Mesothelial cell of epicardium (in vitro differentiated cells): ENCODE data around the gene ILDR2. TPM values are rescaled to one million over a fixed set of nuclear protein-coding genes. Genes with fewer than 3 reads are reported as not detected.

Experiments
- DNase-seq, 2 experiments: peaks; one replicate each; pipeline ENCODE4 v3.0.0; 2021; ENCODE audit warnings: low spot score in 2 of 2; ENCODE audit not compliant: unreplicated experiment in 2 of 2
- H3K27ac Mint-ChIP-seq: 2 replicates; pipeline ENCODE4 v1.8.0; 2021; ENCODE audit warnings: mixed read lengths
- H3K27me3 Mint-ChIP-seq: 2 replicates; pipeline ENCODE4 v1.8.0; 2021; ENCODE audit warnings: low read depth, mixed read lengths
- H3K36me3 Mint-ChIP-seq: 2 replicates; pipeline ENCODE4 v1.8.0; 2021; ENCODE audit warnings: mixed read lengths
- H3K4me1 Mint-ChIP-seq: 2 replicates; pipeline ENCODE4 v1.8.0; 2021; ENCODE audit warnings: mixed read lengths
- H3K4me3 Mint-ChIP-seq: 2 replicates; pipeline ENCODE4 v1.8.0; 2021; ENCODE audit warnings: mild to moderate bottlenecking, moderate library complexity, mixed read lengths
- H3K9me3 Mint-ChIP-seq: 2 replicates; pipeline ENCODE4 v1.8.0; 2021; ENCODE audit warnings: mixed read lengths
- CTCF ChIP-seq: fragments of 200-600 bp; sonication (generic); IDR thresholded peaks from one replicate; pipeline ENCODE4 v1.5.0; 2021; ENCODE audit warnings: antibody characterized with exemption; ENCODE audit not compliant: unreplicated experiment
- total RNA-seq: library from RNA; stranded (reverse); gene quantifications from 3 replicates; pipeline ENCODE4 v1.2.1, GENCODE V29; 2021

ILDR2 gene
- total RNA-seq, 1 donor from 2014 or later, result 1.1 TPM

GRCh38 chr1:166960858-166961474, 14.4 kb downstream of the ILDR2 start:
- no peaks in the 10 kb centered on the region for H3K36me3 Mint-ChIP-seq
- TF ChIP-seq CTCF, result no peak
- H3K4me1 Mint-ChIP-seq, result no peaks in the 10 kb centered on the region
- H3K4me3 Mint-ChIP-seq, result no peak overlapping the region
- no peaks in the 10 kb centered on the region for H3K9me3 Mint-ChIP-seq
- no peak overlapping the region for H3K27ac Mint-ChIP-seq
- peaks cover 67% of the 10 kb centered on the region for H3K27me3 Mint-ChIP-seq
- DNase-seq, result no peak

DNA sequence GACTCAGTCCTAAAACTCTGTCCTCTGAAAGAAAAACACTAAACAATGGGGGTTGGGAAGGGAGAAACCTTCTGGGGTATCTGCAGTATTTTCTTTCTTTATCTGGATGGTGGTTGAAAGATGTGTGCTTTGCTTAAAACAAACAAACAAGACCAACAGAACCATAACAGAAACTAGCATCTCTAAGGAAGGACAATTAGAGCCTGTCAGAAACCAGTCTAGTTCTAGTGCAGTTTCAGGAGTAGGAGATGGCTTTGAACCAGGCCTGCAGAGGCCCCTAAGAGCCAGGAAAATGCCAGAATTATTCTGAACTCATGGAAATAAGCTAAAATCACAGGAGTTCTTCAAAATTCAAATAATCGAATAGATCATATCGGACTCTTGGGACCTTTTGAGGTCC, 18.5 kb downstream of the ILDR2 start:
- Mint-ChIP-seq H3K4me1 (peaks cover 5% of the 10 kb centered on the region), H3K27ac (no peak overlapping the region), H3K9me3 (peaks cover 7% of the 10 kb centered on the region), H3K4me3 (no peak overlapping the region), H3K27me3 (peaks cover 48% of the 10 kb centered on the region), H3K36me3 (no peaks in the 10 kb centered on the region)
- no peak for DNase-seq
- no peak for TF ChIP-seq CTCF

DNA sequence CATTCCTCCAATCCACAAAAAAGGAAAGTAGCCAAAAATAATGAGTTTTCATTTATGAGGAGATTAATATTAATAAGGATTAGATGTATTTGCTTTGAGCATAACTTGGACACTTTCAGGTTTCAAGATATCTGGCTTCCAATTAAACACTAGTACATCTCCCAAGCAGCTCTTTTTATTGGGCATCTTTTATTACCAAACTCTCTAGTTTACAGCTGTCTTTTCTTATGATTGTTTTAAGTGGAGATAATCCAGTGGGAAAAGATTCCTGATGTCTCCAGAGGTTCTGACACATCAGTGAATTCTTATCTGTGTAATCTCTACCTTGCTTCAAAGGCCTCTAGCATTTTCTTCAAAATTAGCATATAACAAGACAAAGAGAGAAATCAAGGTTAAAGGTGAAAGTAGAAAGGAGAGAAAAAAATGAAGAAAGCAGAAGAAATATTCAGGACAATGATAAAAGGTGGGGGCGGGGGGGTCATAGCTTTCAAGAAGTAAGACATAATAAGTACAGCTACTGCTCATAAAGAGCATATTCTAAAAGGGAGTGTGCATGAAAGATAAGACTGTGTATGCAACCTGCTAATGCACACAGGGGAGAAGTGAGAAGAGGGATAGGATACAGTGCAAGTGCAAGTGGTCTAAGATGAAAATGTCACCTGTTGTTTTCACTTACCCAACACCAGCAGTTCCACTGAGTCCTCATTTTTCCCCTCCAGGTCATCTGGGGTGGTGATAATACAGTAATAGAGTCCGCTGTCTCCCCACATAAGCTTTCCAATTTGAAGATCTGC, 19.1 kb downstream of the ILDR2 start:
- Mint-ChIP-seq H3K27me3 (peaks cover 46% of the 10 kb centered on the region), H3K36me3 (no peaks in the 10 kb centered on the region), H3K4me1 (peaks cover 5% of the 10 kb centered on the region), H3K27ac (no peak overlapping the region), H3K4me3 (no peak overlapping the region), H3K9me3 (peaks cover 7% of the 10 kb centered on the region)
- no peak for TF ChIP-seq CTCF
- DNase-seq, result no peak

- peaks cover 7% of the 10 kb centered on the region for H3K9me3 Mint-ChIP-seq
- no peak for DNase-seq
- H3K27me3 Mint-ChIP-seq, result peaks cover 31% of the 10 kb centered on the region
- no peak for TF ChIP-seq CTCF
- H3K4me1 Mint-ChIP-seq, result peaks cover 5% of the 10 kb centered on the region
- H3K36me3 Mint-ChIP-seq, result no peaks in the 10 kb centered on the region
- H3K27ac Mint-ChIP-seq, result no peak overlapping the region
- H3K4me3 Mint-ChIP-seq, result no peak overlapping the region
Observed at GRCh38 chr1:166953491-166953890, 21.8 kb downstream of the ILDR2 start.

- no peak for TF ChIP-seq CTCF
- H3K27me3 Mint-ChIP-seq, result peaks cover 30% of the 10 kb centered on the region
Observed at GRCh38 chr1:166952002-166952746, 23.2 kb downstream of the ILDR2 start.

More at GRCh38 chr1:166952002-166952746, 23.2 kb downstream of the ILDR2 start:
- H3K4me3 Mint-ChIP-seq, result no peak overlapping the region
- peaks cover 7% of the 10 kb centered on the region for H3K9me3 Mint-ChIP-seq
- DNase-seq, result no peak
- no peak overlapping the region for H3K27ac Mint-ChIP-seq
- H3K36me3 Mint-ChIP-seq, result no peaks in the 10 kb centered on the region
- H3K4me1 Mint-ChIP-seq, result peaks cover 14% of the 10 kb centered on the region
